GM21515 (cell line): ENCODE measurements around the gene DDX17.

Experiments
- ATAC-seq: cut with Tn5 transposase; IDR thresholded peaks from one replicate; pipeline ENCODE4 v1.9.1; 2021; ENCODE audit not compliant: unreplicated experiment

Gene DDX17

GRCh38 chr22:38450234-38450797, 55.8 kb downstream of the DDX17 start:
- ATAC-seq: no peak

- ATAC-seq: no peak
Observed at GRCh38 chr22:38449776-38450175, 56.3 kb downstream of the DDX17 start.

DNA sequence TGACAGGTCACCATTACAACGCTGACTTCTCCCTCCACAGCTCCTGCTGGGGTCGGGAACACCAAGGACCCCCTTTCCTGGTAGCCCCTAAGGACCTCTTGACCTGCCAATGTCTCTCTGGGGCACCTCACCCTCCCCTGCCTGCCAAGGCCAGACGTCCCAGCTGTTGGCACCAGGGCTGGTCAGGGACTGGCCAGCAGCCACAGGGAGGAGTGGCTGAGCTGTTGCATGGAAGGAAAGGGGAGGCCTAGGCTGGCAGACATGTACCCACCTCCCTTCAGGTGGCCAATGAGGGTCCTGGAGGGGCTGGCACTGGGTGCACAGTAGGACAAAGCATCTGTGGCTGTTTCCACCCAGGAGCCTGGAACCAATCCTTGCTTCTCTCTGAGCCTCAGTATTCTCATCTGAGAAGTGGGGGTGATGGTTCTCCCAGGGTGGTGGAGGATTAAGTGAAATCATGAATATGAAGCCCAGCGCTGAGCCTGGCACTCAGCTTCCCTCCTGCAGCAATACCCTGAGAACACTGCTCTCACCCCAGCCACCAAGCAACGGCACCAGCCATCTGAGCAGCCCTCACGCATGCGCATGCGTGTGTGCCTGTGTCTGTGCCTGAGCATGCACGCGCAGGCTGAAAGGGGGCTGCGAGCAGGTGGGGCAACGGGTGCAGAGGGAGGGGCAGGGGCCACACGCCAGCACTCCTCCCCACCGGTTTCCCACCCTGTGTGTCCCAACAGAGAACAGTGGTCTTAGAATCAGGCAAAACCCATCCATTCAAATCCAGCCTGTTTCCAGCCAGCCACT, 57.0 kb downstream of the DDX17 start:
- ATAC-seq: no peak

GRCh38 chr22:38446018-38446601, 60.0 kb downstream of the DDX17 start:
- ATAC-seq: no peak

- no peak for ATAC-seq
Observed at GRCh38 chr22:38444783-38445182, 61.3 kb downstream of the DDX17 start.

GRCh38 chr22:38443628-38444521, 62.2 kb downstream of the DDX17 start:
- ATAC-seq: no peak

DNA sequence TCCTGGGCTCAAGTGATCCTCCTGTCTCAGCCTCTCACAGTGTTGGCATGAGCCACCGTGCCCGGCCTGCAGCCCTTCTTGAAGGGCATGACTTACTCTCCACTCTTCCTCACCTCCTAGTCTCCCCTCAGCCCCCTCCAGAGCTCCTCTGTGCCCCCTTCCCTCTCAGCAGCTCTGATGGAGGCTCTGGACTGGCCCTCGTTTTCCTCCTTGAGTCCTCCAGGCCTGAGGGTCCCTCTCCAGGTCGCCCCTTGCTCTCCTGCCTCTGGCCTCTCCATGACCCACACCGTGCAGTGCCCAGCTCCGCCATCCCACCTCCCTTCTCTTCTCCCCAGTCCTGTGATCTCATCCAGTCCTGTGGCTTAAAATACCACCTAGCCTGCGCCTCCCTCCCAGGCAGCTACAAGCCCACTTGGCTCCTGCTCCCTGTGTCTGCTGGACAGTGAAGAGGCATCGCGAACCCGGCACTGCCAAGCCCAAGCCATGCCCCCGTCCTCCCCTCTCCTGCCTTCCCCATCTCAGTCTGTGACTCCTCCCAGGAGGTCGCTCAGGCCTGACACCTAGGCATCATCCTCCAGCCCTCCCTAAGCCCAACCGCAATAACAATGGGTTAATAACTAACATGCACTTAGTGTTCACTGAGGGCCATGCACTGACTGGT, 63.0 kb downstream of the DDX17 start:
- no peak for ATAC-seq

GRCh38 chr22:38441620-38442287, 64.4 kb downstream of the DDX17 start:
- no peak for ATAC-seq

DNA sequence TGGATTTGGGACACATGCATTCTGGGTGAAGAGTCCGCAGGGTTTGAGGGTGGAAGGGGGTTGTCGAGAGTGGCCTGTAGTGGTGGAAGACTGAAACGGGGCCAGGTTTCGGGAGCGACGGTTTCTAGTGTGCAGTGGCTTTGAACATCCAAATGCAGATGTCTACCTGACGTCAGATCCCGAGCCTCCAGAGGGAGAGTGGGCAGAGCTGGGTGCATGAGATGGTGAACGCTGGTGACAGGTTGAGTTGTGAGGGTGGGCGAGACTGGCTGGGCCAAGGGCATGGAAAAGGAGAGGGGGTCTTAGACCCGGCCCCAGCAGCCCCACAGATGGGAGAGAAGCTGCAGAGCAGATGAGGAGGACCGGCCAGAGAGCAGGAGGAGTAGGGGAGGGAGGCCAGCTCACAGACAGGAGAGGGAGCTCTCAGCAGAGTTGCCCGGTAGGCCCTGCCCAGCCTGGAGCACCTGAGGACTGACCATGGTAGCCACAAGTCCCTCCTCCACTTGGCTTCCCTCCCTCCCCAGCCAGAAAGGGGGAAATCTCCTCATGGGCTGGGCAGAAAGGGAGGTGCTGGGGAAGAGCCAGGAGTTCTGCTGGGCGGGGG, 65.3 kb downstream of the DDX17 start:
- ATAC-seq: no peak

- ATAC-seq: no peak
Observed at GRCh38 chr22:38437416-38437815, 68.7 kb downstream of the DDX17 start.

DNA sequence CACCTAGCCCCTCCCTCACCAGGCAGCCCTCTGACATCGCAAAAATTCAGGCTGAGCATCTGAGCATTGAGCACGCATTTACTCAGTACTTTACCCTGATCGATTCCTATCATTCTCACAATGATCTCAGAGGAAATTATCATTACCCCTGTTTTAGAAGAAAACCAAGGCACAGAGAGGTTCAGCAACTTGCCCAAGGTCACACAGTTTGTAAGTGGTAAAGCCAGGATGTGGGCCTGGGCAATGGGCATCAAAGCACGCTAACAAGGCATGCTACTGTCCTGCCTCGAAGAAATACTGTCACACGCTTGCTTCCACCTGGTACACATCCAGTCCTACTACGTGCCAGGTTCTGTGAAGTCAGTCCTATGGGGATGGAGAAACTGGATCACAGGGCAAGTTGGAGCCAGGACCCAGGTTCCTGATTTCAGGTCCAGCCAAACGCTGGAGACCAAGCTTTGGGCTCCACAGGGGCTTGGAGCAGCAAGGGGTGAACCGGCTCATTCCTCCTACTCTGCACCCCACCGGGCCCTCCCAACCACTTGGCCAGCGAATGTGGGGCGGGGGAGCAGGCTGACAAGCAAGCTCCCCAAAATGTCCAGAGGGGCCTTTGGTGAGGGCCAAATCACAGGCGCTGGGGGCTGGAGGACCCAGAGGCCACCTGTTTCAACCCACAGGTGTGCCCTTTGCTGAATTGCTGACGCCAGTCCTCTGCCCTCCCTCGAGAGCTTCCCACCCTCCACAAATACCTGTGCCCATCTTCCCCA, 69.3 kb downstream of the DDX17 start:
- ATAC-seq: no peak

GRCh38 chr22:38435965-38436364, 70.1 kb downstream of the DDX17 start:
- no peak for ATAC-seq

DNA sequence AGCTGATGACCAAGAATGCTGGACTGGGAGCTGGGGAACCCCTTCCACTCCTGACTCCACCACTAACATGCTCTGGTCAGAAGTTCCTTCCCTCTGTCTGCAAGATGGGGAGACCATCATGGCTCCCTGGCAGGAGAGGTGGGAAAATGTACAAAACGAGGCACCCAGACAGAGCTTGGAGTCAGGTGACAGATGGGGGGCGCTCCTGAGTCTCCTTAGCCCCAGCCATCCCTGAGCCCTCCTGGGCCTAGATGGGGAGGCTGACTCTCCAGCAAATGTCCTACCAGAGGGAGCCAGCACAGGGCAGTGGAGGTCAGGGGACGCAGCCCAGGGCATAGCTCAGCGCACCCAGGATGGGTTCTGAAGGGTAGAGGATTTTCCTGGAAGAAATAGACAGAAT, 71.1 kb downstream of the DDX17 start:
- no peak for ATAC-seq

DNA sequence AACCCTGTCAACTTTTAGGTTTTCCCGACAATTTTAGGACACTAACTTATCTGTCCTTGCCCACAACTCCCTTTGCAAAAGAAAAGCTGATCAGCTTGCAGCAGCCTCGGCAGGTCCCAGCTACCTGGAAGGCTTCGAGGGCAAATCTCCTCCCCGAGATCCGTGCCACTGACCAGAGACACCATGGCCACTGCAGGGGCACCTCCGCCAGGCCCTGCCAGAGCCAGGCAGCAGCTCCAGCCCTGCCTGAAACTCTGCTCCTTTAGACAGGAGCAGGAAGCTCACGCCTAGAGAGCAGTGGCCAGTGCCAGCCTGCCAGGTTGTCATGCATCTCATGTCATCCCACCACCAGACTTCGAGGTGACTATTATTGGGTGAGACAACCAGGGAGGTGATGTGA, 72.2 kb downstream of the DDX17 start:
- no peak for ATAC-seq
